22Rv1 (cell line): ENCODE results near the gene CD34.

Experiments used
- H3K27ac ChIP-seq: fragments of 450-650 bp; 2 replicates; pipeline ENCODE4 v1.5.1; 2017
- ZFX ChIP-seq: fragments of 450-650 bp; IDR thresholded peaks from 2 replicates; pipeline ENCODE4 v1.6.1; 2017; ENCODE audit warnings: antibody characterized with exemption, borderline replicate concordance
- TF ChIP-seq, protein P1 (sequence below): fragments of 450-650 bp; IDR thresholded peaks from 2 replicates; pipeline ENCODE4 v1.5.1; 2017; ENCODE audit warnings: mild to moderate bottlenecking

CD34 gene

DNA sequence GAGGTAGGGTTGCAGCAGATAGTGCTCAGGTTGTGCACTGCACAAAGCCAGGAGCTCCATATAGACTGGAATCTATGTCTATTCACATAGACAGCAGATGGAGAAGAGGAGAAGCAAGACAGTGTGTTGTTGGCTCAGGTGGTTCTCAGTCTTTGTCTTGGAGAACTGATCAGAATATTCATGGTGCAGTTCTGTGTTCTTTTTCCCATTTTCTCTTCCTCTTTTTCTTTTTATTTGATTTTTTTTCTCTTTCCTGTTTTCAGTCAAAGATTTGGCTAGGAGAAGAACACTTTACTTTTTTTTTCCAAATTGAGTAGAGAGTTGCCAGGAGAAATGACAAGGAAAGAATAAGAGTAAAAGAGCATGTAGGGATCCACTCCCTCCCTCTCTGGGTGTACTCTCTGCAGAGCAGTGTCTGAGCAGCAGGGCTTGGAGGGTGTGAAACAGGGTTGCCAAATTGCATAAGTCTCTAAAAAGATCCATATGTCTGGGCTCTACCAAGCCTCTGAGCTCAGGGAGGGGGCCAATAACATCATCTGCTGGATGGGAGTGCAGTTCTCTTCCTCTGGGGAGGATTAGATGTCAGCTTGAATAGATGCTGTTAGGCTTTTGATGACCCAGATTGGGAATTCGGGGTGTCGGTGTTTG, 8.7 kb upstream of the CD34 start:
- no peak overlapping the region for H3K27ac ChIP-seq
- no peak for TF ChIP-seq ZFX
- TF ChIP-seq, protein P1, sequence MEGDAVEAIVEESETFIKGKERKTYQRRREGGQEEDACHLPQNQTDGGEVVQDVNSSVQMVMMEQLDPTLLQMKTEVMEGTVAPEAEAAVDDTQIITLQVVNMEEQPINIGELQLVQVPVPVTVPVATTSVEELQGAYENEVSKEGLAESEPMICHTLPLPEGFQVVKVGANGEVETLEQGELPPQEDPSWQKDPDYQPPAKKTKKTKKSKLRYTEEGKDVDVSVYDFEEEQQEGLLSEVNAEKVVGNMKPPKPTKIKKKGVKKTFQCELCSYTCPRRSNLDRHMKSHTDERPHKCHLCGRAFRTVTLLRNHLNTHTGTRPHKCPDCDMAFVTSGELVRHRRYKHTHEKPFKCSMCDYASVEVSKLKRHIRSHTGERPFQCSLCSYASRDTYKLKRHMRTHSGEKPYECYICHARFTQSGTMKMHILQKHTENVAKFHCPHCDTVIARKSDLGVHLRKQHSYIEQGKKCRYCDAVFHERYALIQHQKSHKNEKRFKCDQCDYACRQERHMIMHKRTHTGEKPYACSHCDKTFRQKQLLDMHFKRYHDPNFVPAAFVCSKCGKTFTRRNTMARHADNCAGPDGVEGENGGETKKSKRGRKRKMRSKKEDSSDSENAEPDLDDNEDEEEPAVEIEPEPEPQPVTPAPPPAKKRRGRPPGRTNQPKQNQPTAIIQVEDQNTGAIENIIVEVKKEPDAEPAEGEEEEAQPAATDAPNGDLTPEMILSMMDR: no peak

DNA sequence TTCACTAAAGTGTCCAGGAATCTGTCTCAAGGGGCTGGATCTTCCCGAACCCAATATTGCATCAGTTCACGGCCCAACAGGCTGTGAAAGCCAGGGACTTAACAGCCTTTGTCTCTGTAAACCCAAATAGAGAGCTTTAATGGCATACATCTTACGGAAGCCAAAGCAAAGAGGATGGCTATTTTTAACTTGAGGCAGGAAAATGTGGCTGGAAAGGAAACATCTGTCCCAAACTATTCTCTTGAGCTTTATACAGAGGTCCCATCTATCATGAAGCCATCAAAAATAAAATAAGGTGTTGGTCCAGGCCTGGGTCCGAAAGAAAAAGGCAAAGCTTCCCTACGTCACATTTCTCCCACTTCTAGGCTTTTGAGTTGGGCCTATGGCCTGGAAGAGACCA, 7.7 kb upstream of the CD34 start:
- no peak overlapping the region for H3K27ac ChIP-seq
- TF ChIP-seq, protein P1: no peak
- TF ChIP-seq ZFX: no peak

DNA sequence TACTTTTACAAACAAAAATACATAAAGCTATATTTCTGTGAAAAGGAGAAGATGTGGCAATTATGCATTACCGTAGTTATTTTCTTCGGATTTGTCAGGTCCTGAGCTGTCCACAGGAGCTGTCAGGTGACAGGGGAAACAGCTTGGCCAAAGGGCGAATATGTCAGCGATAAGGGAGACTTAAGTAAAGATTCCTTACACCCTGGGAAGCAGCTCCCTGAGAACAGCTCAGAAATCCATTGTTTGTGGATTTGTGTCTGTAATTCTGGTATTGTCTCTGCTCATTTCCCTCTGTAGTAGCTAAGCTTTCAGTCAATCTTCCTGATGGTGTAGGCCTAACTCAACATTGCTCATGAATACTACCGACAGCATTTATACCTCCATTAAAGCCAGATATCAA, 7.1 kb upstream of the CD34 start:
- H3K27ac ChIP-seq: no peak overlapping the region
- no peak for TF ChIP-seq ZFX
- TF ChIP-seq, protein P1: no peak

DNA sequence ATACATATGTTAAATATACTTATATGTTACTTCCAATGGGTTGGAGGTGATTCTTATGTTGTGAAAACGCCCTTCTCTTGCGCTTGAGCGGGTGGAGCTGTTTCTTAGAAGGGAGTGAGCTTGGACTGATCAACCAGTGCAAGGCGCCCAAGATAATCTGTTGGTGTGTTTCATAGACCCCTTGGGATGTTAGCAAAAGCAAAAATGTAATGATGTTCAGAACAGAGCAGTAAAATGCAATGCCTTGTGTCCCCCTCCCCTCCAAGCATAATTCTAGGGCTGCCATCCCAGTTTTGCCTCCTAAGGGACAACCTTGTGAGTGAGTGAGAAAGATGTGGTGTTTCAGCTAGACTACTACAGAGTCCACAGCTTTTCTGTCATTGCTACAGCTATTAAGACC, 6.2 kb upstream of the CD34 start:
- TF ChIP-seq ZFX: no peak
- TF ChIP-seq, protein P1: no peak
- H3K27ac ChIP-seq: no peak overlapping the region

DNA sequence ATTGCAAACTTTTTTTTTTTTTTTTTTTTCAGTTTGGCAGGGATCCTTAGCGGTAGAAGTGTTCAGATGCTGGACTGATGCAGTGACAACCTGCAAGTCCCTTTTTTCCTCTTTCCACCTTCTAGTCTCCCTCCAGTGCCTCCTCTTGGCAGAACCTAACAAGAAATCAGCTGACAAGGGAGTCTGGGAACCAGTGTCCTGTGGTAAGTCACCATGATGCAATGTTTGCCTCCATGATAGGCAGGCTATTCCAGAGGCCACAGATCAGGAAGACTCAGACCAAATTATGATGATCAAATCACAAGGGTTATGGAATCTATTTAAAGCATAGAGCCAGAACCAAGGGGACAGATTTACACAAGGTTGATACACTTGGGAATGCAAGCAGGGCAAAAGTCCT, 3.0 kb upstream of the CD34 start:
- no peak overlapping the region for H3K27ac ChIP-seq
- TF ChIP-seq, protein P1: no peak
- no peak for TF ChIP-seq ZFX

DNA sequence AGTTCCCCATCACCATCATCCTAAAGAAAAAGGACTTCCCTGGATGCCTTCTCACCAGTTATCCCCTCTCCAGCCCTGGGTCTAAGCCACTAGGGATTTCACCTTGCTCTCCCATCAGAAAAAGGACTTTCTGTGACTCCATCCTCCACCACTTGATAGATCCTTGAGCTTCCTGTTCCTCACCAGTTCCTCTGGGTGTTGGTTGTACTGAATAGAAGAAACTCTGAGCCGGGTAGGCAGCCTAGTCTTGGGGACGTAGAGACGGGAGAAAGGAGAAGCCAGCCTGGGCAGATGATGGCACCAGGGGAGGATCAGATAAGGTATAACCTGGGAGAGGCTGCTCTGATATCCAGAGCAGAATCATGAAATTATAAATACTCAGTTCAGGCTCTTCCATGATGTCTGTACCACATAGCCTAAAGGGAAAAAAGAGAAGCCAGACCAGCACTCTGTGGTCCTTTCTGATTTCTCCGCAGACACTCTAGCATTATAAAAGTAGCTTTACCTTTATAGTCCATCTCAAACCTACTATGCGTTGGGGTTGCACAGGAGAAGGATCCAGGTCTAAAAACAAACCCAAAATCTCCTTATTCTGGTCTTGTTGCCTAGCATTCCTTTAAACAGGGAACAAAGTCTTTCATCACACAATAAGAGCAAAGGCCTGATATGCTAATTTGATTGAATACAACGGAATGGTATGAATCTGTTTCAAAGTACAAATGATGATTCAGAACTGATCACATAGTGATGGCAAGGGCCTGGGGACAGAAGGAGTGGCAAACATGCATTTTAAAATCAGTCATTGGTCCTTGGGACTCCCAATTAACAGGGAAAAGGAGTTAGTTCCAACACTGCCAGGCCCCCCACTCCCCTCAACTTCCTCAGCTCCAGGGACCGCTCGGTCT, 1.2 kb upstream of the CD34 start:
- H3K27ac ChIP-seq: no peak overlapping the region
- no peak for TF ChIP-seq ZFX
- TF ChIP-seq, protein P1: no peak

DNA sequence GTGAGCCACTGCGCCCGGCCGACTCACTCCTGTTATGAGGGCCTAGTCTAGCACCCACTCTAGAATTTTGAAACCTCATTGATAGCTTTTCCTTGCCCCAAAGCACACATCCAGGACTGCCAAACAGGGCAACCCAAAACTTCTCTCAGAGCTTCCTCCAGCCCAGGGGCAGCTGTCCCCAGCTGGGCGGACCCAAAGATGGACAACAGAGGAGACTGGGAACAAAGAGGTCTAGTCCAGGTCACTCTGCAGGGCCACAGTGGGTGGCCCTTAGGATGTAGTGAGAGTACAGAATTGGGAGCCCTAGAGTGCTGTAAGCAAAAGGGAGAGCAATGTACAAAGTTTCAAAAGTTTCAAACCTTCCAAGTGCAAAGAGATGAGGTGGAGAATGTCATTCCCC, 1.2 kb downstream of the CD34 start:
- no peak overlapping the region for H3K27ac ChIP-seq
- TF ChIP-seq, protein P1: no peak
- no peak for TF ChIP-seq ZFX
